Glutamatergic neuron (in vitro differentiated cells): ENCODE measurements around the gene CKB. TPM values are rescaled to one million over a fixed set of nuclear protein-coding genes. Genes with fewer than 3 reads are reported as not detected.

Experiments
- DNase-seq: peaks from one replicate; pipeline ENCODE4 v3.0.0; 2022
- H3K27ac Mint-ChIP-seq: one replicate; pipeline ENCODE4 v1.8.0; 2020; ENCODE audit warnings: mild to moderate bottlenecking, mixed read lengths, inconsistent platforms; ENCODE audit not compliant: unreplicated experiment
- H3K27me3 Mint-ChIP-seq: one replicate; pipeline ENCODE4 v1.8.0; 2020; ENCODE audit warnings: mild to moderate bottlenecking, moderate library complexity, mixed read lengths, inconsistent platforms; ENCODE audit not compliant: unreplicated experiment
- H3K36me3 Mint-ChIP-seq: one replicate; pipeline ENCODE4 v1.8.0; 2020; ENCODE audit warnings: mild to moderate bottlenecking, mixed read lengths, inconsistent platforms; ENCODE audit not compliant: unreplicated experiment
- H3K4me1 Mint-ChIP-seq: one replicate; pipeline ENCODE4 v1.8.0; 2020; ENCODE audit warnings: mild to moderate bottlenecking, low read depth, mixed read lengths, inconsistent platforms; ENCODE audit not compliant: unreplicated experiment
- H3K4me3 Mint-ChIP-seq: one replicate; pipeline ENCODE4 v1.8.0; 2020; ENCODE audit warnings: mild to moderate bottlenecking, mixed read lengths, inconsistent platforms; ENCODE audit not compliant: unreplicated experiment
- H3K9me3 Mint-ChIP-seq: one replicate; pipeline ENCODE4 v1.8.0; 2020; ENCODE audit warnings: mild to moderate bottlenecking, moderate library complexity, mixed read lengths, inconsistent platforms; ENCODE audit not compliant: unreplicated experiment
- total RNA-seq: library from RNA; stranded (reverse); fragmentation: NEBNext Ultra II Directional; extraction: Animal tissue kit (Norgen Biotek cat#: 25700); gene quantifications from one replicate; pipeline ENCODE4 v1.2.1, GENCODE V29; 2021; ENCODE audit not compliant: unreplicated experiment
- TF ChIP-seq, protein P1 (sequence below): fragments of 200-600 bp; sonication (generic); IDR thresholded peaks from one replicate; pipeline ENCODE4 v1.5.0; 2021; ENCODE audit not compliant: partially characterized antibody, unreplicated experiment

Gene CKB
- total RNA-seq, 1 donor from 2014 or later, result 2,561 TPM

GRCh38 chr14:103563226-103563620 lies 40.6 kb upstream of the CKB start:
- DNase-seq, result no peak
- H3K27me3 Mint-ChIP-seq, result peaks cover 3% of the 10 kb centered on the region
- peaks cover 33% of the 10 kb centered on the region for H3K4me1 Mint-ChIP-seq
- H3K9me3 Mint-ChIP-seq, result peaks cover 16% of the 10 kb centered on the region
- peak overlapping the region; percentile 98 for H3K4me3 Mint-ChIP-seq
- TF ChIP-seq, protein P1, sequence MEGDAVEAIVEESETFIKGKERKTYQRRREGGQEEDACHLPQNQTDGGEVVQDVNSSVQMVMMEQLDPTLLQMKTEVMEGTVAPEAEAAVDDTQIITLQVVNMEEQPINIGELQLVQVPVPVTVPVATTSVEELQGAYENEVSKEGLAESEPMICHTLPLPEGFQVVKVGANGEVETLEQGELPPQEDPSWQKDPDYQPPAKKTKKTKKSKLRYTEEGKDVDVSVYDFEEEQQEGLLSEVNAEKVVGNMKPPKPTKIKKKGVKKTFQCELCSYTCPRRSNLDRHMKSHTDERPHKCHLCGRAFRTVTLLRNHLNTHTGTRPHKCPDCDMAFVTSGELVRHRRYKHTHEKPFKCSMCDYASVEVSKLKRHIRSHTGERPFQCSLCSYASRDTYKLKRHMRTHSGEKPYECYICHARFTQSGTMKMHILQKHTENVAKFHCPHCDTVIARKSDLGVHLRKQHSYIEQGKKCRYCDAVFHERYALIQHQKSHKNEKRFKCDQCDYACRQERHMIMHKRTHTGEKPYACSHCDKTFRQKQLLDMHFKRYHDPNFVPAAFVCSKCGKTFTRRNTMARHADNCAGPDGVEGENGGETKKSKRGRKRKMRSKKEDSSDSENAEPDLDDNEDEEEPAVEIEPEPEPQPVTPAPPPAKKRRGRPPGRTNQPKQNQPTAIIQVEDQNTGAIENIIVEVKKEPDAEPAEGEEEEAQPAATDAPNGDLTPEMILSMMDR, result no peak
- no peaks in the 10 kb centered on the region for H3K36me3 Mint-ChIP-seq
- peak overlapping the region; percentile 91 for H3K27ac Mint-ChIP-seq

DNA sequence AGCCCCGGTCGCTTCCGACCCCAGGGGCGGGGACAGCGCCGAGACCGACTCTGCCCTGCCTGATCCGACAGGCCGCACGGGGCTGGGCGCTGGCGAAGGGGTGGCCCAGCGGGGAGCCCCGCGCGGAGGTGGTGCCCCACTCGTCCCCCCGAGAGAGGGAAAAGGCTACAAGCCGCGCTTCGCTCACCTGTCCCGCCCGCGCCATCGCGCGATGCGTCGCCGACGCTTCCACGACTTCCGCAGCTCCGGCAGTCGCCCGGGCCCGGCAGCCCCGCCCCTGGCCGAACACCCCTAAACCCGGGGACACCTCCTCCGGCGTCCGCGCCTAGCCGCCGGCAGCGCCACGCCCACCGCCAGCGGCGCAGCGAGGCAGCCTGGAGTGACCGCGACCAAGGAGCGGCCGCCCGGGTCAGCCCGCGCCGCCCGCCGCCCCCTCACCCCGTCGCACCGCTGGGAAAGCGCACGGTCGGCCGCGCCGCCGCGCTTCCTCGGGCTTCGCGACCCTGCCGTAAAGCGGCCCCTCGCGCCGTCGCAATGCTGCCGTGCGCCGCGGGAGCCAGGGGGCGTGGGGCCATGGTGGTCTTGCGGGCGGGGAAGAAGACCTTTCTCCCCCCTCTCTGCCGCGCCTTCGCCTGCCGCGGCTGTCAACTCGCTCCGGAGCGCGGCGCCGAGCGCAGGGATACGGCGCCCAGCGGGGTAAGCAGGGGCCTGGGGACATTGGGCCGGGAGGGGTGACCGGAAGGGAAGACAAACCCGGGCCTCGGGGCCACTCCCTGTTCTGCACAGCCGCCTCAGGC lies 40.0 kb upstream of the CKB start, which contains the start of the genes BAG5 and COA8:
TSS of gene BAG5 (minus strand) at position 229 of the 797 bp plus-strand sequence. CDS start 1,493 bp downstream, outside the sequence.
TSS of gene COA8 (plus strand) at position 532 of the 797 bp plus-strand sequence. CDS start at position 574, 42 bp downstream.
- DNase-seq, result peak; percentile 95
- H3K27ac Mint-ChIP-seq, result peak within 1 kb of the TSS; percentile 98
- H3K36me3 Mint-ChIP-seq, result no peaks in the 10 kb centered on the region
- TF ChIP-seq, protein P1, result peak; percentile 6
- peaks cover 3% of the 10 kb centered on the region for H3K27me3 Mint-ChIP-seq
- H3K4me3 Mint-ChIP-seq, result peak within 1 kb of the TSS; percentile 98
- peaks cover 16% of the 10 kb centered on the region for H3K9me3 Mint-ChIP-seq
- peaks cover 37% of the 10 kb centered on the region for H3K4me1 Mint-ChIP-seq

- peaks cover 3% of the 10 kb centered on the region for H3K27me3 Mint-ChIP-seq
- DNase-seq, result peak; percentile 62
- H3K4me1 Mint-ChIP-seq, result peaks cover 39% of the 10 kb centered on the region
- peaks cover 16% of the 10 kb centered on the region for H3K9me3 Mint-ChIP-seq
- H3K4me3 Mint-ChIP-seq, result peak overlapping the region; percentile 97
- TF ChIP-seq, protein P1, result no peak
- H3K27ac Mint-ChIP-seq, result peak overlapping the region; percentile 98
- H3K36me3 Mint-ChIP-seq, result no peaks in the 10 kb centered on the region
Observed at GRCh38 chr14:103562179-103562428, 39.5 kb upstream of the CKB start.

GRCh38 chr14:103561381-103562178 lies 39.0 kb upstream of the CKB start:
- H3K27ac Mint-ChIP-seq, result peak overlapping the region; percentile 98
- peak overlapping the region; percentile 97 for H3K4me3 Mint-ChIP-seq
- DNase-seq, result peak; percentile 72

More at GRCh38 chr14:103561381-103562178, 39.0 kb upstream of the CKB start:
- H3K9me3 Mint-ChIP-seq, result peaks cover 16% of the 10 kb centered on the region
- H3K27me3 Mint-ChIP-seq, result peaks cover 3% of the 10 kb centered on the region
- H3K4me1 Mint-ChIP-seq, result peaks cover 41% of the 10 kb centered on the region
- TF ChIP-seq, protein P1, result no peak
- no peaks in the 10 kb centered on the region for H3K36me3 Mint-ChIP-seq
